Peyer's patch (tissue), 4 donors: ENCODE measurements around the gene MRPL36. TPM values are rescaled to one million over a fixed set of nuclear protein-coding genes. Genes with fewer than 3 reads are reported as not detected.

Experiments used
- DNase-seq, 3 donors: peaks; one replicate each; pipeline ENCODE4 v3.0.0-alpha.2; 2017 to 2019
- H3K27ac ChIP-seq, 4 donors: fragments of 200-600 bp; sonication (generic); one replicate each; pipeline ENCODE4 v1.5.1; 2016 to 2019
- H3K27me3 ChIP-seq, 2 donors: fragments of 200-600 bp; sonication (generic); one replicate each; pipeline ENCODE4 v1.5.1; 2019
- H3K36me3 ChIP-seq, 3 donors: fragments of 200-600 bp; sonication (generic); one replicate each; pipeline ENCODE4 v1.5.1; 2016 to 2019
- H3K4me1 ChIP-seq, 4 donors: fragments of 200-600 bp; sonication (generic); one replicate each; pipeline ENCODE4 v1.5.1; 2016 to 2019
- H3K4me3 ChIP-seq, 4 donors: fragments of 200-600 bp; sonication (generic); 1 replicate in 3 of 4; 2 replicates in 1 of 4; pipeline ENCODE4 v1.5.1; 2016 to 2019; ENCODE audit warnings: mild to moderate bottlenecking in 1 of 4
- H3K9me3 ChIP-seq, 4 donors: fragments of 200-600 bp; sonication (generic); one replicate each; pipeline ENCODE4 v1.5.1; 2016 to 2019; ENCODE audit warnings: mild to moderate bottlenecking in 1 of 4
- CTCF ChIP-seq, 6 experiments: fragments of 450-650 bp in 4 of 6; fragments of 200-600 bp in 2 of 6; sonication (generic) in 1 of 6; IDR thresholded peaks; one replicate each; pipeline ENCODE4 v1.5.1; 2017 to 2019; ENCODE audit warnings: antibody characterized with exemption in 6 of 6, mild to moderate bottlenecking in 3 of 6, moderate library complexity in 1 of 6
- POLR2A ChIP-seq, 2 donors: fragments of 450-650 bp; IDR thresholded peaks; one replicate each; pipeline ENCODE4 v1.5.1; 2017; ENCODE audit warnings: antibody characterized with exemption in 2 of 2, mild to moderate bottlenecking in 2 of 2, moderate library complexity in 2 of 2
- total RNA-seq, 4 donors: library from RNA; depleted of rRNA; stranded (reverse); fragments of >200 nt; gene quantifications; one replicate each; pipeline ENCODE4 v1.1.0, GENCODE V29; 2016

The MRPL36 gene
- total RNA-seq, 4 donors from 2014 or later = 21.9 to 23.9 (median 23.3) TPM

- peak in 2 of 3 donors; percentile 33 to 43 for DNase-seq
- H3K27me3 ChIP-seq = no peaks in the 10 kb centered on the region
- H3K9me3 ChIP-seq = no peaks in the 10 kb centered on the region
- H3K36me3 ChIP-seq = peaks cover 0 to 25% (median 0%) of the 10 kb centered on the region in 3 donors
- no peak overlapping the region for H3K4me3 ChIP-seq
- no peaks in the 10 kb centered on the region for H3K4me1 ChIP-seq
- no peak overlapping the region for H3K27ac ChIP-seq
- TF ChIP-seq CTCF (IDR thresholded peaks at IDR 0.05) (no peak), POLR2A (IDR thresholded peaks at IDR 0.05) (no peak)
Measured at GRCh38 chr5:1824903-1825841, 25.5 kb upstream of the MRPL36 start.

DNA sequence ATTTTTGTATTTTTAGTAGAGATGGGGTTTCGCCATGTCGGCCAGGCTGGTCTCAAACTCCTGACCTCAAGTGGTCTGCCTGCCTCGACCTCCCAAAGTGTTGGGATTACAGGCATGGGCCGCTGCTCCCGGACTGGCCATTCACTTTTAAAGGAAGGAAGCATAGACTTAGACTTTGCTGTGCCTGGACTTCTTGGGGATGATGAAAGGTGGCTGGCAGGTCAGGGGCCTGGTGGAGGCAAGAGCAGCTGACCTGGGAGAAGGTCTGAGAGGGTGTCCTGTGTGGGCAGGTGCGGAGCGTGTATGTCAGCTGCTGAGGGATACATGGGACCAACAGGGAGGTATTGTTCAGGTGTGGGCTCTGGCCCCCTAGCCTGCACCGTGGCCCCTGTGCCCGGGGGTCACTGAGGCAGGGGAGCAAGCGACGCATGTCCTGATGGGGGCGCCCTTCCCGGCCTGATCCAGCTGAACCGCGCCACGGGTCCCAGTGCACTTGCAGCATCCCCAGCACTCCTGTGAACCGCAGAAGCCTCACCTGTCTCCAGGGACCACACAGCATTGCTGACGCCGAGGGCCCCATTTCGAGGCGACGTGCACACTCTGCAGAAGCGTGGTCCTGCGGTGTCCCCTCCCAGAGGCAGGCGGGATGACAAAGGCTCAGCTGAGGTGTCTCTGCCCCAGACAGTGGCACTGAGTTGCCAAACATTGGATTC, 24.6 kb upstream of the MRPL36 start:
- TF ChIP-seq CTCF (IDR thresholded peaks at IDR 0.05) (no peak), POLR2A (IDR thresholded peaks at IDR 0.05) (no peak)
- DNase-seq = peak in 2 of 3 donors; percentile 39 to 43
- no peak overlapping the region for H3K4me3 ChIP-seq
- H3K9me3 ChIP-seq = no peaks in the 10 kb centered on the region
- peaks cover 0 to 32% (median 0%) of the 10 kb centered on the region in 3 donors for H3K36me3 ChIP-seq
- no peaks in the 10 kb centered on the region for H3K27me3 ChIP-seq
- no peaks in the 10 kb centered on the region for H3K4me1 ChIP-seq
- H3K27ac ChIP-seq = no peak overlapping the region

DNA sequence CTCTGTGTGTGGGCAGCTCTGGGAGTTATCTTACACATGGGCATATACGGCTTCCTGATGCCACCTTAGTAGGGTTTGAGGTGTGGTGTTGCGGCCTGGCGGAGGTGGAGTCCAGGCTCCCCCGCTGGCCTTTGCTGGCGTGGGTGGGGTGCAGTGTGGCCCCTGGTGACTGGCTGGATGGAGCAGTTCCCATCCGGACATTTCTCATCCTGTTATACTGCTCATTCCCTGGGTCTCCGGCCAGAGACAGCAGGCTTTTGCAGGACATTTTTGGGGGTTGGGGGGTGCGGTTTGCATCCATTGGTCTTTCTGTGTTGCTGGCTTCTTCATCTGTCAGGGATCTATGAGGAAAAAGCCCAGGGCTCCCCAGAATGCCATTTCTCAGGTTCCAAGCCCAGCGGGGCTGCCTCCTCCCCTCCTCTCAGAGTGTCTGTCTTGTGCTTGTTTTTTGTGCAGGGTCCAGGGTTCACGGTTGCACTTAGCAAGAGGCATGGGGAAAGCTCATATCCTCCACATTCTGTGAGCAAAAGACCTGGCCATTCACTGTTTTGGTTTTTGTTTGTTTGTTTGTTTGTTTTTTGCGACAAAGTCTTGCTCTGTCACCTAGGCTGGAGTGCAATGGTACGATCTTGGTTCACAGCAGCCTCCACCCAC, 23.9 kb upstream of the MRPL36 start:
- peaks cover 0 to 39% (median 0%) of the 10 kb centered on the region in 3 donors for H3K36me3 ChIP-seq
- DNase-seq = peak in 2 of 3 donors; percentile 4 to 38

GRCh38 chr5:1821862-1822261, 22.2 kb upstream of the MRPL36 start:
- Histone ChIP-seq H3K36me3 (peaks cover 0 to 53% (median 0%) of the 10 kb centered on the region in 3 donors), H3K4me3 (no peak overlapping the region), H3K27ac (no peak overlapping the region), H3K9me3 (no peaks in the 10 kb centered on the region), H3K27me3 (no peaks in the 10 kb centered on the region), H3K4me1 (no peaks in the 10 kb centered on the region)
- TF ChIP-seq CTCF (IDR thresholded peaks at IDR 0.05) (no peak), POLR2A (IDR thresholded peaks at IDR 0.05) (no peak)
- no peak for DNase-seq

More for the DNA sequence above, 23.9 kb upstream of the MRPL36 start:
- Histone ChIP-seq H3K27ac (no peak overlapping the region), H3K4me3 (no peak overlapping the region), H3K9me3 (no peaks in the 10 kb centered on the region), H3K4me1 (no peaks in the 10 kb centered on the region), H3K27me3 (no peaks in the 10 kb centered on the region)
- TF ChIP-seq POLR2A (IDR thresholded peaks at IDR 0.05) (no peak), CTCF (IDR thresholded peaks at IDR 0.05) (no peak)

DNA sequence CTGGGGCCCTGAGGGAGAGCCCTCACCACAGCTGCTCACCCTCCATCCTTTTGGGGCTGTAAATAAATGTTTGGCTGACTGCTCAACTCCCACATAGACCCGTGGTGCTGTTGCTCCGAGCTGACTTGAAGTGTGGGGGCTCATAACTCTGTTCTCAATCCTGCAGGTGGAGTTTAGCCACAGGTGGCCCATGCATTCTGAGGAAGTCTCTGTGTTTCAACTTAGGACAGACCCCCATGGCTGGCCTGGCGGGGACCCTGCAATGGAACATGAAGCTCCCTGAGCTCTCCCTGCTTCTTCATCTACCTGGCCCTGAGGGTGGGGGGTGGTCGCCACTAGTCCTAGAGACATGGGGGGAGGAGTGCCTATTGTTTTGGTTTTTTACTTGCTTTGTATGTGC, 21.3 kb upstream of the MRPL36 start:
- no peaks in the 10 kb centered on the region for H3K27me3 ChIP-seq
- H3K4me1 ChIP-seq = no peaks in the 10 kb centered on the region
- no peak overlapping the region for H3K4me3 ChIP-seq
- H3K27ac ChIP-seq = no peak overlapping the region
- H3K36me3 ChIP-seq = peaks cover 0 to 62% (median 0%) of the 10 kb centered on the region in 3 donors
- no peaks in the 10 kb centered on the region for H3K9me3 ChIP-seq
- TF ChIP-seq CTCF (IDR thresholded peaks at IDR 0.05) = no peak
- TF ChIP-seq POLR2A (IDR thresholded peaks at IDR 0.05) = no peak
- DNase-seq = peak in 1 of 3 donors; percentile 4
